GM23338 (cell line): ENCODE measurements around the gene EMSY. TPM values are rescaled to one million over a fixed set of nuclear protein-coding genes. Genes with fewer than 3 reads are reported as not detected.

Experiments used
- ATAC-seq: fragments of 200-7000 bp; cut with Tn5 transposase; 3 replicates; pipeline ENCODE4 v1.9.1; 2020
- DNase-seq: peaks from one replicate; pipeline ENCODE4 v3.0.0-alpha.2; 2015; ENCODE audit warnings: low spot score
- H2AFZ ChIP-seq: fragments of 200-600 bp; sonication (generic); 2 replicates; pipeline ENCODE4 v1.8.0; 2016; ENCODE audit warnings: antibody characterized with exemption, mild to moderate bottlenecking, moderate library complexity
- H3F3A ChIP-seq: fragments of 200-600 bp; sonication (generic); replicated peaks from 2 replicates; pipeline ENCODE4 v1.8.0; 2017; ENCODE audit warnings: antibody characterized with exemption, mixed run types, low read depth
- H3K27ac ChIP-seq: fragments of 200-600 bp; sonication (generic); 2 replicates; pipeline ENCODE4 v1.6.1; 2016; ENCODE audit warnings: low read depth
- H3K27me3 ChIP-seq: fragments of 200-600 bp; sonication (generic); 2 replicates; pipeline ENCODE4 v1.8.0; 2016; ENCODE audit warnings: mild to moderate bottlenecking, mixed run types, moderate library complexity; ENCODE audit not compliant: insufficient read depth
- H3K36me3 ChIP-seq: fragments of 200-600 bp; sonication (generic); 2 replicates; pipeline ENCODE4 v1.8.0; 2016; ENCODE audit warnings: mild to moderate bottlenecking; ENCODE audit not compliant: insufficient read depth
- H3K4me1 ChIP-seq: fragments of 200-600 bp; sonication (generic); 2 replicates; pipeline ENCODE4 v1.8.0; 2016; ENCODE audit warnings: mild to moderate bottlenecking, moderate library complexity; ENCODE audit not compliant: insufficient read depth
- H3K4me2 ChIP-seq: fragments of 200-600 bp; sonication (generic); 2 replicates; pipeline ENCODE4 v1.7.1; 2017; ENCODE audit warnings: mixed run types
- H3K4me3 ChIP-seq: fragments of 200-600 bp; sonication (generic); 2 replicates; pipeline ENCODE4 v1.6.1; 2016; ENCODE audit warnings: mixed run types
- H3K79me2 ChIP-seq: fragments of 200-600 bp; sonication (generic); replicated peaks from 2 replicates; pipeline ENCODE4 v1.8.0; 2017; ENCODE audit warnings: mild to moderate bottlenecking; ENCODE audit not compliant: insufficient read depth
- H3K9me2 ChIP-seq: fragments of 200-600 bp; sonication (generic); 2 replicates; pipeline ENCODE4 v1.8.0; 2017; ENCODE audit not compliant: insufficient read depth
- H4K20me1 ChIP-seq: fragments of 200-600 bp; sonication (generic); replicated peaks from 2 replicates; pipeline ENCODE4 v1.8.0; 2017; ENCODE audit warnings: mild to moderate bottlenecking; ENCODE audit not compliant: insufficient read depth
- H3K27ac Mint-ChIP-seq: 2 replicates; pipeline ENCODE4 v1.8.0; 2020; ENCODE audit warnings: inconsistent platforms, mild to moderate bottlenecking, moderate library complexity, mixed read lengths
- H3K27me3 Mint-ChIP-seq: 3 replicates; pipeline ENCODE4 v1.8.0; 2022; ENCODE audit warnings: low read depth, mild to moderate bottlenecking, moderate library complexity, mixed read lengths, inconsistent platforms; ENCODE audit not compliant: insufficient read depth, poor library complexity
- H3K36me3 Mint-ChIP-seq: 3 replicates; pipeline ENCODE4 v1.8.0; 2021; ENCODE audit warnings: low read depth, mild to moderate bottlenecking, inconsistent platforms, moderate library complexity, mixed read lengths
- H3K4me1 Mint-ChIP-seq: 3 replicates; pipeline ENCODE4 v1.8.0; 2020; ENCODE audit warnings: mild to moderate bottlenecking, inconsistent platforms, mixed read lengths
- H3K4me3 Mint-ChIP-seq: 3 replicates; pipeline ENCODE4 v1.8.0; 2021; ENCODE audit warnings: moderate library complexity, mild to moderate bottlenecking, inconsistent platforms, mixed read lengths
- H3K9me3 Mint-ChIP-seq: 3 replicates; pipeline ENCODE4 v1.8.0; 2020; ENCODE audit warnings: moderate library complexity, mild to moderate bottlenecking, inconsistent platforms, mixed read lengths
- CREB1 ChIP-seq: fragments of 250-450 bp; sonication (Bioruptor Pico); IDR thresholded peaks from 2 replicates; pipeline ENCODE4 v1.5.0; 2020; ENCODE audit warnings: low read depth, mild to moderate bottlenecking, moderate library complexity
- CTCF ChIP-seq, 2 experiments: fragments of 200-600 bp in 1 of 2; sonication (generic) in 1 of 2; conservative IDR thresholded peaks; 2 replicates each; pipeline versions ENCODE4 v1.5.1 to v1.6.1; 2016 to 2017; ENCODE audit warnings: antibody characterized with exemption in 2 of 2, low read depth in 2 of 2, mild to moderate bottlenecking in 2 of 2, moderate library complexity in 1 of 2
- EZH2 ChIP-seq: fragments of 200-600 bp; sonication (generic); IDR thresholded peaks from one replicate; pipeline ENCODE4 v1.8.0; 2017; ENCODE audit warnings: antibody characterized with exemption, mild to moderate bottlenecking, low read depth; ENCODE audit not compliant: unreplicated experiment
- NANOG ChIP-seq: IDR thresholded peaks from 2 replicates; pipeline ENCODE4 v1.6.1; 2016; ENCODE audit warnings: antibody characterized with exemption, borderline replicate concordance
- POLR2AphosphoS5 ChIP-seq: IDR thresholded peaks from 2 replicates; pipeline ENCODE4 v1.6.1; 2016; ENCODE audit warnings: antibody characterized with exemption, low read depth
- ZNF114 ChIP-seq: fragments of 250-450 bp; sonication (Bioruptor Pico); IDR thresholded peaks from 2 replicates; pipeline ENCODE4 v1.5.0; 2020; ENCODE audit warnings: mild to moderate bottlenecking, moderate library complexity
- ZNF331 ChIP-seq: fragments of 250-450 bp; sonication (Bioruptor Pico); IDR thresholded peaks from 2 replicates; pipeline ENCODE4 v1.5.0; 2020; ENCODE audit warnings: low read depth, mild to moderate bottlenecking, moderate library complexity
- polyA plus RNA-seq: library from polyadenylated mRNA; unstranded; fragments of >200 nt; fragmentation: Nextera tagmentation; extraction: Ambion mirVana; gene quantifications from 2 replicates; pipeline ENCODE4 v1.2.1, GENCODE V29; 2016
- total RNA-seq: library from RNA; depleted of rRNA; stranded (reverse); fragments of >200 nt; shearing (Covaris generic); gene quantifications from 2 replicates; pipeline ENCODE4 v1.2.3, GENCODE V29; 2014

EMSY gene
- total and polyA plus RNA-seq, 2 experiments from 2014 or later = 25.0 to 46.9 TPM

- no peak for TF ChIP-seq CTCF (conservative IDR thresholded peaks at IDR 0.05; ENCODE audit: low read depth in 2 of 2)
- TF ChIP-seq NANOG = no peak
These were observed 794 bp upstream of the EMSY start (continued) for GRCh38 chr11:76444065-76444383.

- H3K4me1 Mint-ChIP-seq = peaks cover 47% of the 10 kb centered on the region
- ATAC-seq (peak; percentile 66), DNase-seq (peak; percentile 94)
- H2AFZ ChIP-seq = no peak overlapping the region
- peak overlapping the region; percentile 66 for H3K4me3 ChIP-seq
- H4K20me1 ChIP-seq = no peaks in the 10 kb centered on the region
- H3K27me3 Mint-ChIP-seq = peaks cover 9% of the 10 kb centered on the region
- no peaks in the 10 kb centered on the region for H3K9me3 Mint-ChIP-seq
- peaks cover 62% of the 10 kb centered on the region for H3K79me2 ChIP-seq
- TF ChIP-seq ZNF114 (CRISPR knock-in tag) = no peak
- no peak for TF ChIP-seq ZNF331
- TF ChIP-seq POLR2AphosphoS5 = 0 out of 2 replicates have a peak, but pooled peaks have one; percentile 47
- no peak for TF ChIP-seq NANOG
- TF ChIP-seq CREB1 = peak; percentile 74
- no peak for TF ChIP-seq CTCF (conservative IDR thresholded peaks at IDR 0.05; ENCODE audit: low read depth in 2 of 2)
- no peaks in the 10 kb centered on the region for H3K27me3 ChIP-seq
- H3K9me2 ChIP-seq = no peaks in the 10 kb centered on the region
- H3K27ac ChIP-seq = peak overlapping the region; percentile 92
- H3K27ac Mint-ChIP-seq = peak overlapping the region; percentile 100
- H3K36me3 ChIP-seq = no peaks in the 10 kb centered on the region
- peaks cover 35% of the 10 kb centered on the region for H3K4me1 ChIP-seq
- H3K4me2 ChIP-seq = peak overlapping the region; percentile 82
- H3K36me3 Mint-ChIP-seq = peaks cover 31% of the 10 kb centered on the region
- H3F3A ChIP-seq = no peaks in the 10 kb centered on the region
- peak overlapping the region; percentile 93 for H3K4me3 Mint-ChIP-seq
These were observed 585 bp downstream of the EMSY start for GRCh38 chr11:76445121-76446084.

- Histone ChIP-seq H3K9me2 (no peaks in the 10 kb centered on the region), H4K20me1 (no peaks in the 10 kb centered on the region), H3K79me2 (peaks cover 72% of the 10 kb centered on the region), H2AFZ (no peak overlapping the region), H3K4me3 (peak overlapping the region; percentile 27; the same call in 1 of the 2 replicates), H3F3A (no peaks in the 10 kb centered on the region), H3K27ac (peak overlapping the region; percentile 70), H3K36me3 (no peaks in the 10 kb centered on the region), H3K4me2 (peak overlapping the region; percentile 53), H3K4me1 (peaks cover 53% of the 10 kb centered on the region), H3K27me3 (no peaks in the 10 kb centered on the region)
- Mint-ChIP-seq H3K9me3 (no peaks in the 10 kb centered on the region), H3K4me1 (peaks cover 62% of the 10 kb centered on the region), H3K27me3 (peaks cover 9% of the 10 kb centered on the region), H3K36me3 (peaks cover 28% of the 10 kb centered on the region), H3K27ac (peak overlapping the region; percentile 86), H3K4me3 (peak overlapping the region; percentile 44; the same call in 2 of the 3 replicates)
- no peak for ATAC-seq
- TF ChIP-seq NANOG (peak; percentile 50), EZH2 (no peak)
- DNase-seq = peak; percentile 73
These were observed 3.7 kb downstream of the EMSY start for GRCh38 chr11:76448506-76448905.
